ENCODE measurements around the gene CFAP126. TPM values are rescaled to one million over a fixed set of nuclear protein-coding genes. Genes with fewer than 3 reads are reported as not detected.
"Not testable (repeated sequence)": the region's sequence is repeated elsewhere in the genome, so short reads cannot be mapped to it uniquely, and the experiment has no call there.

The CFAP126 gene, protein sequence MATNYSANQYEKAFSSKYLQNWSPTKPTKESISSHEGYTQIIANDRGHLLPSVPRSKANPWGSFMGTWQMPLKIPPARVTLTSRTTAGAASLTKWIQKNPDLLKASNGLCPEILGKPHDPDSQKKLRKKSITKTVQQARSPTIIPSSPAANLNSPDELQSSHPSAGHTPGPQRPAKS
- polyA plus RNA-seq, result not detected

DNA sequence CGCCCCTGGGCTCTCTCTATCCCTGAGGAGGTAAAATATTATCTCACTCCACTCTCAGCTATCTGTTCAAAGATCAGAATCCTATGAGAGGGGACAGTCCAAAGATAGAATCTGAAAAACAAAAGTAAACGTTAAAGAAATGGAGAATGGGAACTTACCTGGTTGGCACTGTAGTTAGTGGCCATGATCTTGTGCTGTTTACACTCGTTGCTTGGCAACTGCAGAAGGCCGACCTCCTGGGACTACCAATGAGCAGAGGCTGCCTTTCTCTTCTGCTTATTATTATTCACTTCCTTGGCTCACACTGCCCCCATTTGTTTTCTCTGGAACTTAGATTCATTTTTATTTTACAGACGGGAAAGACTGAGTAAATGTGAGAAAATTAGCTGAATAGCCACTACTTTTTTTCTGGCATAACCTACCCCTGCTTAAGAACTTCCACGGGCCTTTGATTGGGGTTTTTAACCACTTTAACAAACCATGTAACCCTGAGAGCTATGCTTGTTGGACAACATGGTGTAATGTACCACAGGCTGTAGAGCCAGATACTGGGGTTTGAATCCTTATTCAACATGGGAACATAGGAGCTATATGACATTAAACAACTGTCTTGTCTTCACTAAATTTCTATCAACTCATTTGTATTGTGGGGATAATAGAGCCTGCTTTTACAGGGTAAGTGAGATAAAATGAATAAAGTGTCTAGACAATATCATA is at the start of gene CFAP126:
CFAP126 (minus strand) TSS at position 193 of the 717 bp plus-strand sequence; CDS start at position 185, 8 bp downstream.
- WGBS, 2 donors, result 21 to 22% methylated on average over 6 of the region's 6 CpGs
- H3K27me3 ChIP-seq (ENCODE audit: control insufficient read depth in 1 of 2, insufficient read depth in 2 of 2, low read length in 2 of 2), result no peaks in the 10 kb centered on the region
- H3K4me1 ChIP-seq (ENCODE audit: control insufficient read depth in 2 of 2, insufficient read depth in 2 of 2, low read length in 1 of 2), result no peaks in the 10 kb centered on the region
- no peaks in the 10 kb centered on the region for H3K9me3 ChIP-seq (ENCODE audit: control insufficient read depth in 2 of 2, insufficient read depth in 1 of 2, low read depth in 1 of 2, low read length in 1 of 2)
- no peak within 1 kb of the TSS for H3K27ac ChIP-seq (ENCODE audit: low read depth in 2 of 2, low read length in 1 of 2)
- peaks cover 2 to 7% of the 10 kb centered on the region in 2 donors for H3K36me3 ChIP-seq (ENCODE audit: control insufficient read depth in 2 of 2, insufficient read depth in 2 of 2, low read length in 1 of 2)
- no peak within 1 kb of the TSS for H3K4me3 ChIP-seq (ENCODE audit: low read depth in 1 of 2, low read length in 2 of 2)

DNA sequence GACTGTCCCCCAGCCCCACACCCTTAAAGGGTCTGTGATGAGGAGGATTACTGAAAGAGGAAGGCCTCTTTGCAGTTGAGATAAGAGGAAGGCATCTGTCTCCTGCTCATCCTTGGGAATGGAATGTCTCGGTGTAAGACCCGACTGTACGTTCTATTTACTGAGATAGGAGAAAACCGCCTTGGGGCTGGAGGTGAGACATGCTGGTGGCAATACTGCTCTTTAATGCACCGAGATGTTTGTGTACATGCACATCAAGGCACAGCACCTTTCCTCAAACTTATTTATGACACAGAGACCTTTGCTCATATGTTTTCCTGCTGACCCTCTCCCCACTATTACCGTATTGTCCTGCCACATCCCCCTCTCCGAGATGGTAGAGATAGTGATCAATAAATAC is 45.4 kb upstream of the CFAP126 start:
- 89 to 93% methylated on average over 7 of the region's 7 CpGs for WGBS, 2 donors
- H3K27ac ChIP-seq (ENCODE audit: low read depth in 2 of 2, low read length in 1 of 2); H3K4me1 ChIP-seq (ENCODE audit: control insufficient read depth in 2 of 2, insufficient read depth in 2 of 2, low read length in 1 of 2); H3K4me3 ChIP-seq (ENCODE audit: low read depth in 1 of 2, low read length in 2 of 2); H3K9me3 ChIP-seq (ENCODE audit: control insufficient read depth in 2 of 2, insufficient read depth in 1 of 2, low read depth in 1 of 2, low read length in 1 of 2); H3K27me3 ChIP-seq (ENCODE audit: control insufficient read depth in 1 of 2, insufficient read depth in 2 of 2, low read length in 2 of 2); H3K36me3 ChIP-seq (ENCODE audit: control insufficient read depth in 2 of 2, insufficient read depth in 2 of 2, low read length in 1 of 2): not testable (repeated sequence)

DNA sequence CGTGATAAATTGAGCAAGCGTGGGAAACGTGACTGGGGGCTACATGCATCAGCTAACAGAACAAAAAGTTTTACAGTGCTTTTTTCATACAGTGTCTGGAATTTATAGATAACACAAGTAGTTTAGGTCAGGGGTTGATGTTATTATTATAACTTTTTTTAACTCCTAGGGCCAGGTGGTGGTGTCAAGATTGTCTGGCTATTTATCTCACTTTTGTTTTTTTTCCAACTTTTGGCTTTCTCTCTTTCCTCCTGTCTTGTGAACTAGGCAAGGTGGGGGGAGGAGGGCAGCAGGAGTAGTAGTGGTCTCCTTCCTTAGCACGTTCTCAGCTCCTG is 42.9 kb upstream of the CFAP126 start:
- not testable (repeated sequence) for H3K27ac ChIP-seq (ENCODE audit: low read depth in 2 of 2, low read length in 1 of 2); H3K36me3 ChIP-seq (ENCODE audit: control insufficient read depth in 2 of 2, insufficient read depth in 2 of 2, low read length in 1 of 2); H3K4me1 ChIP-seq (ENCODE audit: control insufficient read depth in 2 of 2, insufficient read depth in 2 of 2, low read length in 1 of 2); H3K27me3 ChIP-seq (ENCODE audit: control insufficient read depth in 1 of 2, insufficient read depth in 2 of 2, low read length in 2 of 2); H3K9me3 ChIP-seq (ENCODE audit: control insufficient read depth in 2 of 2, insufficient read depth in 1 of 2, low read depth in 1 of 2, low read length in 1 of 2); H3K4me3 ChIP-seq (ENCODE audit: low read depth in 1 of 2, low read length in 2 of 2)
- 84 to 89% methylated on average over 4 of the region's 4 CpGs for WGBS, 2 donors

DNA sequence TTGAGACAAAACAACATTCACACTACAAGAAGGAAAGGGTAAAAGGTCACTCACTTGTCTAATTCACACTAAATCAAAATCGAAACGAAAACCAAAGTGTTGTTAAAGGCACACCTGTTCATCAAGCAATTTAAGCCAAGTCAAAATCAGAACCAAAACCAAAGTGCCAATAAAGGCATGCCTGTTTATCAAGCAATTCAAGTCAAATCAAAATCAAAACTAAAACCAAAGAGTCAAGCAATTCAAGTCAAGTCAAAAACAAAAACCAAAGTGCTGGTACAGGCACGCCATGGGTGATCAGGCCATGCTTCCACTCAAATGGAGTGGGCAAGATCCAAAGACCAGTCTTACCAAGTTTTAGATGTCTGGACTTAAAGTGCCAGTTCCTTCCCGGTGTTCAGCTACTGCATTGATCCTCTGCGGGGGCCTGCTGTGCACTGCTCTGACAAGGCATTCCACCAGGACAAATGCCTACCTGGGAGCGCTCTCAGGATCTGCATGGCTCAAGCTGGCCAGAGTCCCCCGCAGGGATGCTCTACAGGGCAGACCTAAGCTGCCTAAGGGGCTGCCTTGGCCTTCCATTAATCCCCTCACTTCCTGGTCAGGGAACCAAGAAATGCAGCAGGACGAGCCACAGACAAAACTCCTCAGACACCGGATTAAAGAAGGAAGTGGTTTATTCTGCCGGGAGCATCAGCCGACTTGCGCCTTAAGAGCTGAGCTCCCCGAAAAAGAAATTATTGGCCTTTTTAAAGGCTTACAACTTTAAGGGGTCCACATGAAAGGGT is 42.4 kb upstream of the CFAP126 start:
- not testable (repeated sequence) for H3K4me1 ChIP-seq (ENCODE audit: control insufficient read depth in 2 of 2, insufficient read depth in 2 of 2, low read length in 1 of 2); H3K9me3 ChIP-seq (ENCODE audit: control insufficient read depth in 2 of 2, insufficient read depth in 1 of 2, low read depth in 1 of 2, low read length in 1 of 2); H3K27me3 ChIP-seq (ENCODE audit: control insufficient read depth in 1 of 2, insufficient read depth in 2 of 2, low read length in 2 of 2); H3K4me3 ChIP-seq (ENCODE audit: low read depth in 1 of 2, low read length in 2 of 2); H3K36me3 ChIP-seq (ENCODE audit: control insufficient read depth in 2 of 2, insufficient read depth in 2 of 2, low read length in 1 of 2)
- WGBS, 2 donors, result 75 to 76% methylated on average over 13 of the region's 13 CpGs
- peak overlapping the region in 1 of 2 donors; percentile 42 for H3K27ac ChIP-seq (ENCODE audit: low read depth in 2 of 2, low read length in 1 of 2)

DNA sequence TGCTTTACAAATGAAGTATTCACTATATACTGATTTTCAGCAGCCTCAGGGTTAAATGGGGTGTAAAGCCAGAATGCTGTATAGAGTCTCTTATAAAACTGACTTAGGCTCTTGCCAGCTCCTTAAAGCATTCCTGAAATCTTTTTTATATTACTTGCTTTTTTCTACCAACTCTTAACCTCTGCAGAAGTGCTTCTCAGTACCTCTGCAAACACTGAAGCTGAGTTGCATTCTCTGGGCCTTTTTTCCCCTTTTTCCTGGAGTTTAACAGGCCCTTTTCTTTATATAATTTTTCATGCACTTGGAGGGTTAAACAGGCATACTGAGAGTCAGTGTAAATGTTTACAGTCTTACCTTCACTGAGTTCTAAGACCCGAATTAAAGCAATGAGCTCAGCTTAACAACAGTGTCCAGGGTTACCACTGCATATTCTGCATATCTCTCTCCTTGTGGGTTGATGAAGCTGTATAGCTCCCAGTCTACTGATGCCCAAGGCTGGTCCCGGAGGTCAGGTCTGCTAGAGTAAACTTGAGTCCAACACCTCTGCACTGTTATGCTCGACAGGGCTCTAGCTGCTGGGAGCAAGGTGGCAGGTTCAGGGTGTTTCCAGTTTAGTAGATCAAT is 40.9 kb upstream of the CFAP126 start:
- 56 to 69% methylated on average over 3 of the region's 3 CpGs for WGBS, 2 donors
- H3K27ac ChIP-seq (ENCODE audit: low read depth in 2 of 2, low read length in 1 of 2), result no peak overlapping the region

DNA sequence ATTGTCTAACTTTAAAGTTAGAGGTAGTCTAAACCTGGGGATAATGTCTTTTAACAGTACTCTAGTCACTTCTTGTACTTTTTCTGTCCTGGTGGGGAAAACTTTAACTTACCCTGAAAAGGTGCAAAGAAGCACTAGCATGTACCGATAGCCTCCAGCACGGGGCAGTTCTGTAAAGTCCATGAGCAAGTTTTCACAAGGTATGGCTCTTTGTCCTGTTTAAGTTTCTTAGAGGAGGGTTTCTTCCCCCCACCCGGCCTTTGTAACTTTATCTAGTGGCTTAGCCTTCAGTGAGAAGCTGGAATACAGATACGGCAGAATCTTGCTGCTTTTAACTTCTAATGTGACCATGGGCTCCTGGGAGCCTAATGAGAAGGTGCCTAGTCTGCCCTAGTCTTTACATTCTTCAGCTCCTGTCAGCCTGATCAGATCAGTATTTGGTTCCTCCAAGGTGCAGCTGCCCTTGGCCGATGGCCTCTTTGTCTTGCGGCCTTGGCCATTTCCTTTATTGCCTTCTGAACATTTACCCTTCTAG is 39.8 kb upstream of the CFAP126 start:
- Histone ChIP-seq H3K27ac (ENCODE audit: low read depth in 2 of 2, low read length in 1 of 2) (no peak overlapping the region), H3K4me1 (ENCODE audit: control insufficient read depth in 2 of 2, insufficient read depth in 2 of 2, low read length in 1 of 2) (peaks cover 0 to 2% of the 10 kb centered on the region in 2 donors), H3K27me3 (ENCODE audit: control insufficient read depth in 1 of 2, insufficient read depth in 2 of 2, low read length in 2 of 2) (no peaks in the 10 kb centered on the region), H3K36me3 (ENCODE audit: control insufficient read depth in 2 of 2, insufficient read depth in 2 of 2, low read length in 1 of 2) (no peaks in the 10 kb centered on the region), H3K4me3 (ENCODE audit: low read depth in 1 of 2, low read length in 2 of 2) (no peak overlapping the region), H3K9me3 (ENCODE audit: control insufficient read depth in 2 of 2, insufficient read depth in 1 of 2, low read depth in 1 of 2, low read length in 1 of 2) (no peaks in the 10 kb centered on the region)
- WGBS, 2 donors, result 79 to 93% methylated on average over 6 of the region's 6 CpGs

More for the DNA sequence above, 40.9 kb upstream of the CFAP126 start:
- Histone ChIP-seq H3K4me1 (ENCODE audit: control insufficient read depth in 2 of 2, insufficient read depth in 2 of 2, low read length in 1 of 2) (peaks cover 0 to 2% of the 10 kb centered on the region in 2 donors), H3K27me3 (ENCODE audit: control insufficient read depth in 1 of 2, insufficient read depth in 2 of 2, low read length in 2 of 2) (no peaks in the 10 kb centered on the region), H3K4me3 (ENCODE audit: low read depth in 1 of 2, low read length in 2 of 2) (no peak overlapping the region), H3K9me3 (ENCODE audit: control insufficient read depth in 2 of 2, insufficient read depth in 1 of 2, low read depth in 1 of 2, low read length in 1 of 2) (no peaks in the 10 kb centered on the region), H3K36me3 (ENCODE audit: control insufficient read depth in 2 of 2, insufficient read depth in 2 of 2, low read length in 1 of 2) (no peaks in the 10 kb centered on the region)

DNA sequence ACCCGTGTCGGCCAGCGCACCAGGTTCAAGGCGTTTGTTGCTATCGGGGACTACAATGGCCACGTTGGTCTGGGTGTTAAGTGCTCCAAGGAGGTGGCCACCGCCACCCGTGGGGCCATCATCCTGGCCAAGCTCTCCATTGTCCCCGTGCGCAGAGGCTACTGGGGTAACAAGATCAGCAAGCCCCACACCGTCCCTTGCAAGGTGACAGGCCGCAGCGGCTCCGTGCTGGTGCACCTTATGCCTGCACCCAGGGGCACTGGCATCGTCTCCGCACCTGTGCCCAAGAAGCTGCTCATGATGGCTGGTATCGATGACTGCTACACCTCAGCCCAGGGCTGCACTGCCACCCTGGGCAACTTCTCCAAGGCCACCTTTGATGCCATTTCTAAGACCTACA is 38.9 kb upstream of the CFAP126 start:
- not testable (repeated sequence) for H3K36me3 ChIP-seq (ENCODE audit: control insufficient read depth in 2 of 2, insufficient read depth in 2 of 2, low read length in 1 of 2); H3K27ac ChIP-seq (ENCODE audit: low read depth in 2 of 2, low read length in 1 of 2); H3K9me3 ChIP-seq (ENCODE audit: control insufficient read depth in 2 of 2, insufficient read depth in 1 of 2, low read depth in 1 of 2, low read length in 1 of 2); H3K27me3 ChIP-seq (ENCODE audit: control insufficient read depth in 1 of 2, insufficient read depth in 2 of 2, low read length in 2 of 2); H3K4me3 ChIP-seq (ENCODE audit: low read depth in 1 of 2, low read length in 2 of 2); H3K4me1 ChIP-seq (ENCODE audit: control insufficient read depth in 2 of 2, insufficient read depth in 2 of 2, low read length in 1 of 2)
- 96% methylated on average over 14 to 17 of the region's 17 CpGs for WGBS, 2 donors

DNA sequence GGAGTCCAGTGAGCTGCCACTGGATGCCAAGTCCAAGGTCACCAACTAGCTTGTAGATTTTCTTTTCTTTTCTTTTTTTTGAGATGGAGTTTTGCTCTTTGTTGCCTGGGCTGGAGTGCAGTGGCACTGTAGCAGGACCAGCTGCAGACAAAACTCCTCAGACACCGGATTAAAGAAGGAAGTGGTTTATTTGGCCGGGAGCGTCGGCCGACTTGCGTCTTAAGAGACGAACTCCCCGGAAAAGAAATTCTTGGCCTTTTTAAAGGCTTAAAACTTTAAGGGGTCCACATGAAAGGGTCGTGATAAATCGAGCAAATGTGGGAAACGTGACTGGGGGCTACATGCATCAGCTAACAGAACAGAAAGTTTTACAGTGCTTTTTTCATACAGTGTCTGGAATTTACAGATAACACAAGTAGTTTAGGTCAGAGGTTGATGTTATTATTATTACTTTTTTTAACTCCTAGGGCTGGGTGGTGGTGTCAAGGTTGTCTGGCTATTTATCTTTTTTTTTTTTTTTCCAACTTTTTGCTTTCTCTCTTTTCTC is 36.4 kb upstream of the CFAP126 start:
- Histone ChIP-seq H3K4me1 (ENCODE audit: control insufficient read depth in 2 of 2, insufficient read depth in 2 of 2, low read length in 1 of 2) (peaks cover 0 to 2% of the 10 kb centered on the region in 2 donors), H3K27ac (ENCODE audit: low read depth in 2 of 2, low read length in 1 of 2) (no peak overlapping the region), H3K4me3 (ENCODE audit: low read depth in 1 of 2, low read length in 2 of 2) (no peak overlapping the region), H3K36me3 (ENCODE audit: control insufficient read depth in 2 of 2, insufficient read depth in 2 of 2, low read length in 1 of 2) (no peaks in the 10 kb centered on the region), H3K27me3 (ENCODE audit: control insufficient read depth in 1 of 2, insufficient read depth in 2 of 2, low read length in 2 of 2) (no peaks in the 10 kb centered on the region), H3K9me3 (ENCODE audit: control insufficient read depth in 2 of 2, insufficient read depth in 1 of 2, low read depth in 1 of 2, low read length in 1 of 2) (no peaks in the 10 kb centered on the region)
- 83 to 86% methylated on average over 11 of the region's 11 CpGs for WGBS, 2 donors

DNA sequence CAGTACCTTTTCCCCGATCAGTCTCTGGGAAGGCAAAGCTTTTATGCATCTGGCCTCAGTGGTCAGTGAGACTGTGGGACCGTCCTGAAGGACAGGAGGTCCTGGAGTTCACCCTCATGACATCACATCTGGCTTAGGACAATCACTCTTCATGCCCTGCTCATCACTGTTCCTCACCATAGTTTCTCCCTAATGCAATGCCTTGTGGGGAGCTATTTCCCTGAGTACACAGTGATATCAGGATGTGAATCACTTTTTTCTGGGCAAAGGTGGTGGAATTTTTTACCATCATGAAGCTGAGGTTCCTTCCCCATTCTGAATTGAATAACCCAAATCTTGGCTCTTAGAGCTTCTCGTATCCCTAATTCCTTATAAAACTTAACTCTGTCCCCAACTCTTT is 34.8 kb upstream of the CFAP126 start:
- Histone ChIP-seq H3K9me3 (ENCODE audit: control insufficient read depth in 2 of 2, insufficient read depth in 1 of 2, low read depth in 1 of 2, low read length in 1 of 2) (no peaks in the 10 kb centered on the region), H3K27me3 (ENCODE audit: control insufficient read depth in 1 of 2, insufficient read depth in 2 of 2, low read length in 2 of 2) (no peaks in the 10 kb centered on the region), H3K4me3 (ENCODE audit: low read depth in 1 of 2, low read length in 2 of 2) (no peak overlapping the region), H3K4me1 (ENCODE audit: control insufficient read depth in 2 of 2, insufficient read depth in 2 of 2, low read length in 1 of 2) (peaks cover 0 to 2% of the 10 kb centered on the region in 2 donors), H3K36me3 (ENCODE audit: control insufficient read depth in 2 of 2, insufficient read depth in 2 of 2, low read length in 1 of 2) (no peaks in the 10 kb centered on the region), H3K27ac (ENCODE audit: low read depth in 2 of 2, low read length in 1 of 2) (no peak overlapping the region)
- 90 to 92% methylated on average over 3 of the region's 3 CpGs for WGBS, 2 donors
